GM11168 (cell line): ENCODE measurements around the gene ARHGAP45.

Experiments
- in situ Hi-C: fragments of 300-500 bp; cut with MboI; formaldehyde crosslinking; loops from one replicate; pipeline ENCODE4 v1.12.0; 2022; ENCODE audit warnings: low sequenced_read_pairs; ENCODE audit not compliant: unreplicated experiment

The ARHGAP45 gene

GRCh38 chr19:1082928-1083816 is 16.2 kb downstream of the ARHGAP45 start:
- in situ Hi-C loops, result no loop called here

DNA sequence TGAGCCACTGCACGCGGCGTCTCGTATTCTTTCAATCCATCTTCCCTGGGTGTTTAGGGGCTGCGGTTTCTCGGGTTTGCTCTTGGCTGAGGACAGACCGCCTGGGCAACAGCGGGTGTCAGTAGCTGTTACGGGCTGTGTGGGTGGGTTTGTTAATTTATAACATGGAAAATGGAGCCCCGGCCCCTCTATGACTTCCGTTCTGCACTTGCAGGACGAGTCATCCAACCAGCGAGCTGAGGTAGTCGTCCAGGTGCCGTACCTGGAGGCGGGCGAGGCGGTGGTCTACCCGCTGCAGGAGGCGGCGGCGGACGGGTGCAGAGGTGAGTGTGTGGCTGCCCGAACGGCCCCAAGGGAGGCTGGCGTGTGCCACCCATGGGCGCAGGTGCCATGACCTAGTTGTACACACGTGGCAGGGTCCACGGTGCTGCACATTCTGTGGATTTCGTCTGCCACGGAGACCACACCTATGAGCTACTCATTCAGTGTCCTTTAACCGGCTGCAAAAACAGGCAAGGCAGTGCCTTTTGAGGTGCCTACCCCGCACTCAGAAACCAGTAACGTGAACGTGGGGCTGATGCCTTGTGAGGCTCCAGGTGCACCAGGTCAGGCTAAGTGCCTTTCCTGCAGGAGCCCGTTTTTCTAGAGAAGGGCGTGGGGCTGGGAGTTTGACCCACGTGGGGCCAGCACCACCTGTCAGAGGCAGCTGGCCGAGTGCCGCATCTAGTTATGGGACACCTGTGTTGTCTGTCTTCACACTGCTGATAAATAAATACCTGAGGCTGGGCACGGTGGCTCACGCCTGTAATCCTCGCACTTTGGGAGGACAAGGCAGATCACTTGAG is 17.3 kb downstream of the ARHGAP45 start:
- in situ Hi-C loops, result no loop called here

- in situ Hi-C loops, result no loop called here
Observed at GRCh38 chr19:1085053-1085658, 18.2 kb downstream of the ARHGAP45 start.

DNA sequence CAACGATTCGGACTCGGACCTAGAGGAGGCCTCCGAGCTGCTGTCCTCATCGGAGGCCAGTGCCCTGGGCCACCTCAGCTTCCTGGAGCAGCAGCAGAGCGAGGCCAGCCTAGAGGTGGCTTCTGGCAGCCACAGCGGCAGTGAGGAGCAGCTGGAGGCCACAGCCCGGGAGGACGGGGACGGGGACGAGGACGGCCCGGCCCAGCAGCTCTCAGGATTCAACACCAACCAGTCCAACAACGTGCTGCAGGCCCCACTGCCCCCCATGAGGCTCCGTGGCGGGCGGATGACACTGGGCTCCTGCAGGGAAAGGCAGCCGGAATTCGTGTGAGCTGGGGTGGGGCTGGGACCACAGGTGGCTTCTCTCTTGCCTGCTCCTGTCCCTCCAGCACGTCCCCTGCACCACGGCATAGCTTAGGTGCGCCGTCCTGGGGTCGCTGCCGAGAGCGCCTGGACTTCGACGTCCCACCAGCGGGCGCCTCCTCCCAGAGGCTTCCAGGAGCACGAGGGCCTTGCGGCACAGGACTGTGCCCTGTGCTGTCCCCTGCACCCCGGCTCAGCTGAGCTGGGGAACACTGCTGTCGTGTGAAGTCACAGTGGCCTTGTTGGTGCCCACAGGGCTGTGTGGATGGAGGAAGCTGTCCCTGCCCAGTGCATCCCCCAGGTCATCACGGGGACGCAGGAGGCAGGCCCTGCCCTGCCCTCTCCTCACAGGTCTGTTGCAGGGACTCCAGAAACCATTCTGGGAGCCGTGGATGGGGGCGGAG is 18.9 kb downstream of the ARHGAP45 start:
- in situ Hi-C loops, result no loop called here

DNA sequence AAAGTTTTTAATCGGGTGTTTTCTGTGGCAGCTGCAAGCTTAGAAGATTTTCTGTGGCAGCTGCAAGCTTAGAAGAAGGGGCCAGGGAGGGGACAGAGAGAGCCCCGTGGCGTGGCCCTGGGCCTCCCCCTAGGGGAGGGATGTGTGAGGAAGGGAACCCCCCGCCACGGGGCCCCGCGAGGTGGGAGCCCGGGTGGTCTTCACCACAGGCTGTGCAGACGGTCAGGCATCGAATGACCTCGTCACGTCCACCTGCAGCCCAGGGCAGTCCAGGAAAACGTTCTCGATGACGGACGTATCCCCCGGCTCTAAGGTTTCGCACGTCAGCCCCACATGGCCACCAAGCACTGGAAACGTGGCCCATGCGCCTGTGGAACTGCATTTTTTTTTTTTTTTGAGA is 19.6 kb downstream of the ARHGAP45 start:
- in situ Hi-C loops, result no loop called here

DNA sequence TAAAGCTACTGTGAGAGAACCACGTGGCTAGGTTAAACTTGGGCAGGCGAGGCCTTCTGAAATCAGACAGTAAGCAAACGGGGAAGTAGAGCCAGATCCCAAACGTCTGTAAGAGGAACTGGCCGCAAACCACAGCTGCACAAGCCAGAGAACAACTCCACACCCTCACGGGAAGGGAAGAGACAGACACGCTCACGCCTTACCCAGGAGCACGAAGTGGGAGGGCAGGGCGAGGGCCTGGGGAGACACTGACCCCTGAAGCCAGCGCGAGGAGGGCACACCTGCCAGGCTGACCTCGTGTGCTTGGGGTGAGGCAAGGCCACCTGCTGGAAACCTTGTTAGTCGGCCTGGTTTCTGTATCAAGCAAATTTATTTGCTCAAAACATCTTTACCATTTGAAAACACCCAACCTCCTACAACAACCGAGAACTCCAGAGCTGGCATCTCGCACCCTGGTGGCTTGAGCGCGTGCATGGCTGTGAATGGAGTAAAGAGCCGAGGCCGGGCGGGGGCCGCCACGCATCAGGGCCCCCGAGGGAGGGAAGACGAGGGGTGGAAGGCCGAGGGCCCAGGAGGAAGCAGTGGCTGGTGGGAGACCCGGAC is 20.9 kb downstream of the ARHGAP45 start:
- in situ Hi-C loops, result no loop called here

DNA sequence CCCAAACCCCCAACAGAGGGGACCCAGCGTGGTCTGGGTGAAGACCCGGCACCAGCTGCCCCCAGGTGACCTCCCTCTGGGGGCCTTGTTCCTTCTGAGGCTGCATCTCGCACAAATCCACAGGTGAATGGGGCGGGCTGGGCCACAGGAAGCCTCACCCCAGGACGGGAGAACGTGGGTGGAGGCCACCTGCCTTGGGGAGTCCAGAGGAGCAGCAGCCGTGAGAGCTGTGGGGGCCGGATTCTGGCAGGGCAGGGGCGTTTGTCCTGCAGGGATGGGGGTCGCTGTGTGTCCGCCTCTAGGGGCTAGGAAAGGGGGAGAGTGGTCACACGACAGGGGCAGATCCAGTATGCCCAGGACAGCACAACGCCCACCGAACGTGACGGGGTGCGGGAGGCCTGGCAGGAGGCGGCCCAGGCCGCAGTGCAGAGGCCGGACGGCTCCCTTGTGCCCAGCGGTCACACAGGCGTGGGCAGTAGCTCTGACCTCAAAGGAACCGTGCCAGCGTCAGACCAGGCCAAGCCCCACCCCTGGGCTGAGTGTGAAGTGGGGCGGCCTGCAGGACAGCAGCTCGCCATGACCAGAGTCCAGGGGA is 21.5 kb downstream of the ARHGAP45 start:
- in situ Hi-C loops, result no loop called here

DNA sequence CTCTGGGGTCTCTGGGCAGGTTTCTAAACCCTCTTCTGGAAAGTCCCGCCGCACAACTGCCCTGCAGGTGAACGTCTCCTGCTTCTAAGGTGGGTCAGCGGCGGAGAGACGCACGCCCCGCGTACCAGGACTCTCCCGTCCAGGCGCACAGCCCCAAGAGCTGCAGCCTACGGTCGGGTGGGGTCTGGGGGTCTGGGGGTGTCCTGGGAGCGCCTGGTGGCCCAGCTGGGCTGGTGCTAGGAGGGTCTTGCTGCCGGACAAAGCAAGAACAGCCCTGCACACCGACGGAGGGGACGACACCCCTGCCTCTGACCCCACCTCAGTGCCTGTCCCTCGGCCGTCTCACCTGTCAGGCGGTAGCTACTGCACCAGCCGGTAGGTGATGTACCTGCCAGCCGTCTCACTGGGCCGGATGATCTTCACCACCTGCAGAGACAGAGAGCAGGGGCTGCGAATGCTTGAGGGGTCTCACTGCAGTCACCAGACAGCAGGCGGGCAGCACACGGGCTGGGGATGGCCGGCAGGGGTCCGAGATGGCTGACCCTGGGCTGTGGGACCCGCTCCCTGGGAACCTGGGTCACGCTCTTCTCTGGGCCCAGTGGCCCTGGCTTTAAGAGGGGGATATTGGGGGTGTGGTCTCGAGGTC is 22.3 kb downstream of the ARHGAP45 start:
- in situ Hi-C loops, result no loop called here

DNA sequence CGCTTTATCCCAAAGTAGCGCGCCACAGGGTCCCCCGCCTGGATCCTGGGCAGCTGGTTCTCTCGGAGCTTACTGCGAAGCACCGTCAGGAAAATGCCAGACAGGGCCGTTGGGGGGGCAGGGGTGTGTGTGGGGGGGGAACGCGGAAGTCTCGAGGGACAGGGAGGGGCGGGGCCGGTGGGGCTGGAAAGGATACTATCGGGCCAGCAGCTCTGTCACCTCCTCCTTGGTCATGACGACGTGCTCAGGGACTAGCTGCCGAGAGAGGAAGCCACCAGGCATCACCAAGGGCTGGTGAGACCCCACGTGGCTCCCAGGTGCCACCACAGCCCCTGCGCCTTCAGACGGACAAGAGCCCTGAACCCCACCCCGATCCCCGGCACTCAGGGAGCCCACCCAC is 22.9 kb downstream of the ARHGAP45 start:
- in situ Hi-C loops, result no loop called here

- in situ Hi-C loops, result no loop called here
Observed at GRCh38 chr19:1090731-1091543, 24.0 kb downstream of the ARHGAP45 start.

- in situ Hi-C loops, result no loop called here
Observed at GRCh38 chr19:1091544-1092175, 24.7 kb downstream of the ARHGAP45 start.

GRCh38 chr19:1093330-1093729 is 26.4 kb downstream of the ARHGAP45 start:
- in situ Hi-C loops, result no loop called here

GRCh38 chr19:1093811-1094553 is 27.0 kb downstream of the ARHGAP45 start:
- in situ Hi-C loops, result no loop called here

DNA sequence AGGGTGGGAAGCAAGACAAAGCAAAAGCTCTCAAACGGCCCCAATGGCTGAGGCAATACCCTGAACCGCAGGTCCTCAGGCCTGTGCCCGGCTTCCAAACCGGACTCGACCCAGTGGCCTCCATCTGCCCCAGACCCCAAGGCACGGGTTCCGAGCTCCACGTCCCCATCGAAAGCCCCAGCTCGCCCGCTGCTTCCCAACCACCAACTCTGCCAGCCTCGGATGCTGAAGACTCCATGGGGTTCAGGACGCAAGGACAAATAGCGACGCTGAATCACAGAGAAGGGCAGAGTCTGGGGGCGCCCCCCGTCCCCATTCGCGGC is 27.6 kb downstream of the ARHGAP45 start:
- in situ Hi-C loops, result no loop called here

DNA sequence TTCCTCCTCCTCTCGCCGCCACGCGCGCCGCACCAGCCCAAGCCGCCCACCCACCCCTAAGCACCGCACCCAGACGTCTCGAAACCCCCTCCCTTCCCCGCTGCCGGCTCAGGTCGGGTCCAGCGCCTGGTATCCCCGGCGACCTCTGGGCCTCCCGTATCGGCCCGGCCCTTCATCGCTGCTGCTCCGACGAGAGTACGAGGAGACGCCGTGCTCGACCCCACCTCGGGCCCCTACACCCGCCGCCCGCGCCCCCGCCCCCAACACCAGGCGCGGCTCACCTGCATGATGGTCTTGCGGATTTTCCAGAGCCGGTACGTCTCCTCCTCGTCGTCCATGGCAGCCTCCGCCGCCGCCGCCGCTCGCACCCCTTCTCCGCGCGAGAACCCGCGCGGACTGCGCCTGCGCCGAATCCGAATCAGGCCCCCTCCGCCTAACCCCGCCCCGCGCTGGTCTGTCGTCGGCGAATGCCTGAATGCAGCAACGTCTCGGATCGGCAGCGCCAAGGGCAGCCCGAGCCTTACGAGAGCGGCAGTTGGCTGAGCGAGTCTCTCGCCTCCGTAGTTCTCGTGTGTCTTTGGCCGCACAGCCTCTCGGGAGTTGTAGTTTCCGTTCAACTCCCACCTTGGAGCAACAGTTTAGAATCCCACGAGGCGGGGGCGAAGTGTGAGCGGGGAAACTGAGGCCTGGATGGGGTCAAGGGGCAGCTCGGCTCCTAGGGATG is 28.2 kb downstream of the ARHGAP45 start, which contains the start of gene POLR2E:
TSS of gene POLR2E (minus strand) at position 398 of the 724 bp plus-strand sequence. CDS start at position 338, 60 bp downstream.
- in situ Hi-C loops, result no loop called here

DNA sequence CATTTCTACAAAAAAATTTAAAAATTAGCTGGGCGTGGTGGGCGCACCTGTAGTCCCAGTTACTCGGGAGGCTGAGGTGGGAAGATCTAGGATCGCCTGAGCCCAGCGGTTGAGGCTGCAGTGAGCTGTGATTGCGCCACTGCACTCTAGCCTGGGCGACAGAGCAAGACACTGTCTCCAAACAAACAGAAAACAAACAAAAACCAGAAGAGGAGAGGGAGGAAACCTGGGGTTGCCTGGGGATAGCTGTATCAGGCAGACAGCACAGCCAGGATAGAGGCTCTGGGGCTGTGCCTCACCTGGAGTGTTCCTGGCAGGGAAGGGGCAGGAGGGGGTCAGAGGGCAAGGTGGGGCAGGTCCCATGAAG is 30.8 kb downstream of the ARHGAP45 start:
- in situ Hi-C loops, result no loop called here
